HEK293 (cell line): ENCODE data around the gene THBS3.

Source experiments
- ATF2 ChIP-seq: fragments of 450-650 bp; formaldehyde crosslinking; IDR thresholded peaks from 2 replicates; pipeline ENCODE4 v1.5.1; 2016; ENCODE audit warnings: missing biosample characterization, missing genetic modification characterization, low read depth
- BCL11B ChIP-seq: fragments of 450-650 bp; formaldehyde crosslinking; IDR thresholded peaks from 2 replicates; pipeline ENCODE4 v1.5.1; 2016; ENCODE audit warnings: low read depth, missing biosample characterization, missing genetic modification characterization
- EGR2 ChIP-seq: fragments of 450-650 bp; formaldehyde crosslinking; IDR thresholded peaks from 2 replicates; pipeline ENCODE4 v1.5.1; 2016; ENCODE audit warnings: low read depth, missing biosample characterization, missing genetic modification characterization
- GLIS2 ChIP-seq: fragments of 450-650 bp; formaldehyde crosslinking; IDR thresholded peaks from 2 replicates; pipeline ENCODE4 v1.5.1; 2016; ENCODE audit warnings: missing biosample characterization, missing genetic modification characterization
- KLF1 ChIP-seq: fragments of 450-650 bp; formaldehyde crosslinking; IDR thresholded peaks from 2 replicates; pipeline ENCODE4 v1.5.1; 2016; ENCODE audit warnings: missing biosample characterization, missing genetic modification characterization
- KLF7 ChIP-seq: fragments of 450-650 bp; formaldehyde crosslinking; IDR thresholded peaks from 2 replicates; pipeline ENCODE4 v1.5.1; 2016; ENCODE audit warnings: missing biosample characterization, missing genetic modification characterization, borderline replicate concordance
- MEIS1 ChIP-seq: sonication (generic); formaldehyde crosslinking; IDR thresholded peaks from 2 replicates; pipeline ENCODE4 v1.8.1; 2022; ENCODE audit warnings: missing genetic modification reagents, mild to moderate bottlenecking, borderline replicate concordance
- PRDM1 ChIP-seq: fragments of 450-650 bp; formaldehyde crosslinking; IDR thresholded peaks from 2 replicates; pipeline ENCODE4; 2016; ENCODE audit warnings: missing biosample characterization, missing genetic modification characterization
- WT1 ChIP-seq: fragments of 450-650 bp; formaldehyde crosslinking; IDR thresholded peaks from 2 replicates; pipeline ENCODE4 v1.5.1; 2016; ENCODE audit warnings: missing biosample characterization, missing genetic modification characterization
- ZBTB21 ChIP-seq: fragments of 450-650 bp; formaldehyde crosslinking; IDR thresholded peaks from 2 replicates; pipeline ENCODE4 v1.5.1; 2017; ENCODE audit warnings: missing biosample characterization, missing genetic modification characterization
- ZBTB7A ChIP-seq: fragments of 450-650 bp; formaldehyde crosslinking; IDR thresholded peaks from 2 replicates; pipeline ENCODE4 v1.5.1; 2016; ENCODE audit warnings: low read depth, missing biosample characterization, missing genetic modification characterization
- ZBTB8A ChIP-seq: fragments of 450-650 bp; formaldehyde crosslinking; IDR thresholded peaks from 2 replicates; pipeline ENCODE4 v1.5.1; 2016; ENCODE audit warnings: missing biosample characterization, missing genetic modification characterization
- ZFP37 ChIP-seq: fragments of 450-650 bp; formaldehyde crosslinking; IDR thresholded peaks from 2 replicates; pipeline ENCODE4 v1.5.1; 2016; ENCODE audit warnings: missing biosample characterization, missing genetic modification characterization
- ZNF133 ChIP-seq: fragments of 450-650 bp; formaldehyde crosslinking; IDR thresholded peaks from 2 replicates; pipeline ENCODE4 v1.5.1; 2016; ENCODE audit warnings: missing biosample characterization, missing genetic modification characterization
- ZNF18 ChIP-seq: fragments of 450-650 bp; formaldehyde crosslinking; IDR thresholded peaks from 2 replicates; pipeline ENCODE4 v1.5.1; 2016; ENCODE audit warnings: missing biosample characterization, missing genetic modification characterization
- ZNF214 ChIP-seq: fragments of 450-650 bp; formaldehyde crosslinking; IDR thresholded peaks from 2 replicates; pipeline ENCODE4 v1.5.1; 2017; ENCODE audit warnings: missing biosample characterization, mild to moderate bottlenecking, missing genetic modification characterization, borderline replicate concordance
- ZNF423 ChIP-seq: fragments of 450-650 bp; formaldehyde crosslinking; IDR thresholded peaks from 2 replicates; pipeline ENCODE4 v1.5.1; 2016; ENCODE audit warnings: missing biosample characterization, missing genetic modification characterization
- ZNF530 ChIP-seq: fragments of 450-650 bp; formaldehyde crosslinking; IDR thresholded peaks from 2 replicates; pipeline ENCODE4 v1.5.1; 2016; ENCODE audit warnings: low read depth, missing biosample characterization, missing genetic modification characterization
- ZNF560 ChIP-seq: fragments of 450-650 bp; formaldehyde crosslinking; IDR thresholded peaks from 2 replicates; pipeline ENCODE4 v1.5.1; 2017; ENCODE audit warnings: missing biosample characterization, missing genetic modification characterization, borderline replicate concordance
- ZNF600 ChIP-seq: fragments of 450-650 bp; formaldehyde crosslinking; IDR thresholded peaks from 2 replicates; pipeline ENCODE4 v1.5.1; 2016; ENCODE audit warnings: missing biosample characterization, missing genetic modification characterization
- ZNF610 ChIP-seq: fragments of 450-650 bp; formaldehyde crosslinking; IDR thresholded peaks from 2 replicates; pipeline ENCODE4 v1.5.1; 2016; ENCODE audit warnings: missing biosample characterization, missing genetic modification characterization, borderline replicate concordance
- ZNF677 ChIP-seq: fragments of 450-650 bp; IDR thresholded peaks from 2 replicates; pipeline ENCODE4 v1.5.0; 2018; ENCODE audit warnings: missing biosample characterization, mild to moderate bottlenecking, missing genetic modification characterization, moderate library complexity
- TF ChIP-seq, protein P1 (sequence below): fragments of 450-650 bp; formaldehyde crosslinking; IDR thresholded peaks from 2 replicates; pipeline ENCODE4 v1.5.1; 2017; ENCODE audit warnings: missing biosample characterization, missing genetic modification characterization
- TF ChIP-seq, protein P2 (sequence below): fragments of 450-650 bp; formaldehyde crosslinking; IDR thresholded peaks from 2 replicates; pipeline ENCODE4 v1.5.1; 2016; ENCODE audit warnings: missing biosample characterization, missing genetic modification characterization, borderline replicate concordance
- TF ChIP-seq, protein P3 (sequence below): fragments of 450-650 bp; formaldehyde crosslinking; IDR thresholded peaks from 2 replicates; pipeline ENCODE4 v1.5.0; 2017; ENCODE audit warnings: missing biosample characterization, missing genetic modification characterization, borderline replicate concordance
- TF ChIP-seq, protein P4 (sequence below): sonication (generic); formaldehyde crosslinking; IDR thresholded peaks from 2 replicates; pipeline ENCODE4 v1.8.1; 2022; ENCODE audit warnings: mild to moderate bottlenecking, moderate library complexity, missing genetic modification reagents

The THBS3 gene

DNA sequence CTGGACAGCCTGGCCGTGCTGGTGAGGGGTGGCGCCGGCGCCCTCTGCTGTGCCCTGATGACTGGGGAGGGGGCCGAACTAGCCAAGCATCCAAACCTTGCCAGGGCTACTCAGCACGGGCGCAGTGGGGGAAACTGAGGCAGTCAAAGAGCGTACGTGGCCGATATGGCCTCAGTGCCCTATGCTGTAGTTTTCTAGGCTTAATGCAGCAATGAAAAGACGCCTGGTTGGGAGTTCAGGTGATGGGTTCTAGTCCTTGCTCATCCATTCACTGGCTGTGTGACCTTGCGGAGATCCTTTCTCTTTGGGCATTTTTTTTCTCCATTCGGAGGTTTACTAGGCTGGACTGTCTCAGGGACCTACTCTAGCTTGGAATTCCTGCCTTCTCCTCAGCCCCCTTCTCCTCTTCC is 1.6 kb upstream of the THBS3 start (continued):
- TF ChIP-seq, protein P1, sequence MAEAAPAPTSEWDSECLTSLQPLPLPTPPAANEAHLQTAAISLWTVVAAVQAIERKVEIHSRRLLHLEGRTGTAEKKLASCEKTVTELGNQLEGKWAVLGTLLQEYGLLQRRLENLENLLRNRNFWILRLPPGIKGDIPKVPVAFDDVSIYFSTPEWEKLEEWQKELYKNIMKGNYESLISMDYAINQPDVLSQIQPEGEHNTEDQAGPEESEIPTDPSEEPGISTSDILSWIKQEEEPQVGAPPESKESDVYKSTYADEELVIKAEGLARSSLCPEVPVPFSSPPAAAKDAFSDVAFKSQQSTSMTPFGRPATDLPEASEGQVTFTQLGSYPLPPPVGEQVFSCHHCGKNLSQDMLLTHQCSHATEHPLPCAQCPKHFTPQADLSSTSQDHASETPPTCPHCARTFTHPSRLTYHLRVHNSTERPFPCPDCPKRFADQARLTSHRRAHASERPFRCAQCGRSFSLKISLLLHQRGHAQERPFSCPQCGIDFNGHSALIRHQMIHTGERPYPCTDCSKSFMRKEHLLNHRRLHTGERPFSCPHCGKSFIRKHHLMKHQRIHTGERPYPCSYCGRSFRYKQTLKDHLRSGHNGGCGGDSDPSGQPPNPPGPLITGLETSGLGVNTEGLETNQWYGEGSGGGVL (tag by site-specific recombination): no peak
- TF ChIP-seq, protein P2, sequence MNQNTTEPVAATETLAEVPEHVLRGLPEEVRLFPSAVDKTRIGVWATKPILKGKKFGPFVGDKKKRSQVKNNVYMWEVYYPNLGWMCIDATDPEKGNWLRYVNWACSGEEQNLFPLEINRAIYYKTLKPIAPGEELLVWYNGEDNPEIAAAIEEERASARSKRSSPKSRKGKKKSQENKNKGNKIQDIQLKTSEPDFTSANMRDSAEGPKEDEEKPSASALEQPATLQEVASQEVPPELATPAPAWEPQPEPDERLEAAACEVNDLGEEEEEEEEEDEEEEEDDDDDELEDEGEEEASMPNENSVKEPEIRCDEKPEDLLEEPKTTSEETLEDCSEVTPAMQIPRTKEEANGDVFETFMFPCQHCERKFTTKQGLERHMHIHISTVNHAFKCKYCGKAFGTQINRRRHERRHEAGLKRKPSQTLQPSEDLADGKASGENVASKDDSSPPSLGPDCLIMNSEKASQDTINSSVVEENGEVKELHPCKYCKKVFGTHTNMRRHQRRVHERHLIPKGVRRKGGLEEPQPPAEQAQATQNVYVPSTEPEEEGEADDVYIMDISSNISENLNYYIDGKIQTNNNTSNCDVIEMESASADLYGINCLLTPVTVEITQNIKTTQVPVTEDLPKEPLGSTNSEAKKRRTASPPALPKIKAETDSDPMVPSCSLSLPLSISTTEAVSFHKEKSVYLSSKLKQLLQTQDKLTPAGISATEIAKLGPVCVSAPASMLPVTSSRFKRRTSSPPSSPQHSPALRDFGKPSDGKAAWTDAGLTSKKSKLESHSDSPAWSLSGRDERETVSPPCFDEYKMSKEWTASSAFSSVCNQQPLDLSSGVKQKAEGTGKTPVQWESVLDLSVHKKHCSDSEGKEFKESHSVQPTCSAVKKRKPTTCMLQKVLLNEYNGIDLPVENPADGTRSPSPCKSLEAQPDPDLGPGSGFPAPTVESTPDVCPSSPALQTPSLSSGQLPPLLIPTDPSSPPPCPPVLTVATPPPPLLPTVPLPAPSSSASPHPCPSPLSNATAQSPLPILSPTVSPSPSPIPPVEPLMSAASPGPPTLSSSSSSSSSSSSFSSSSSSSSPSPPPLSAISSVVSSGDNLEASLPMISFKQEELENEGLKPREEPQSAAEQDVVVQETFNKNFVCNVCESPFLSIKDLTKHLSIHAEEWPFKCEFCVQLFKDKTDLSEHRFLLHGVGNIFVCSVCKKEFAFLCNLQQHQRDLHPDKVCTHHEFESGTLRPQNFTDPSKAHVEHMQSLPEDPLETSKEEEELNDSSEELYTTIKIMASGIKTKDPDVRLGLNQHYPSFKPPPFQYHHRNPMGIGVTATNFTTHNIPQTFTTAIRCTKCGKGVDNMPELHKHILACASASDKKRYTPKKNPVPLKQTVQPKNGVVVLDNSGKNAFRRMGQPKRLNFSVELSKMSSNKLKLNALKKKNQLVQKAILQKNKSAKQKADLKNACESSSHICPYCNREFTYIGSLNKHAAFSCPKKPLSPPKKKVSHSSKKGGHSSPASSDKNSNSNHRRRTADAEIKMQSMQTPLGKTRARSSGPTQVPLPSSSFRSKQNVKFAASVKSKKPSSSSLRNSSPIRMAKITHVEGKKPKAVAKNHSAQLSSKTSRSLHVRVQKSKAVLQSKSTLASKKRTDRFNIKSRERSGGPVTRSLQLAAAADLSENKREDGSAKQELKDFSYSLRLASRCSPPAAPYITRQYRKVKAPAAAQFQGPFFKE (tag by site-specific recombination): no peak
- TF ChIP-seq ZNF560 (tag by site-specific recombination): no peak
- TF ChIP-seq KLF1 (tag by site-specific recombination): no peak
- no peak for TF ChIP-seq BCL11B
- TF ChIP-seq ZNF214: no peak
- no peak for TF ChIP-seq GLIS2 (tag by site-specific recombination)
- TF ChIP-seq, protein P3, sequence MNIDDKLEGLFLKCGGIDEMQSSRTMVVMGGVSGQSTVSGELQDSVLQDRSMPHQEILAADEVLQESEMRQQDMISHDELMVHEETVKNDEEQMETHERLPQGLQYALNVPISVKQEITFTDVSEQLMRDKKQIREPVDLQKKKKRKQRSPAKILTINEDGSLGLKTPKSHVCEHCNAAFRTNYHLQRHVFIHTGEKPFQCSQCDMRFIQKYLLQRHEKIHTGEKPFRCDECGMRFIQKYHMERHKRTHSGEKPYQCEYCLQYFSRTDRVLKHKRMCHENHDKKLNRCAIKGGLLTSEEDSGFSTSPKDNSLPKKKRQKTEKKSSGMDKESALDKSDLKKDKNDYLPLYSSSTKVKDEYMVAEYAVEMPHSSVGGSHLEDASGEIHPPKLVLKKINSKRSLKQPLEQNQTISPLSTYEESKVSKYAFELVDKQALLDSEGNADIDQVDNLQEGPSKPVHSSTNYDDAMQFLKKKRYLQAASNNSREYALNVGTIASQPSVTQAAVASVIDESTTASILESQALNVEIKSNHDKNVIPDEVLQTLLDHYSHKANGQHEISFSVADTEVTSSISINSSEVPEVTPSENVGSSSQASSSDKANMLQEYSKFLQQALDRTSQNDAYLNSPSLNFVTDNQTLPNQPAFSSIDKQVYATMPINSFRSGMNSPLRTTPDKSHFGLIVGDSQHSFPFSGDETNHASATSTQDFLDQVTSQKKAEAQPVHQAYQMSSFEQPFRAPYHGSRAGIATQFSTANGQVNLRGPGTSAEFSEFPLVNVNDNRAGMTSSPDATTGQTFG (tag by site-specific recombination): no peak
- peak; percentile 70 for TF ChIP-seq ZNF600 (tag by site-specific recombination)
- no peak for TF ChIP-seq ZBTB21 (tag by site-specific recombination)
- no peak for TF ChIP-seq ATF2 (tag by site-specific recombination)
- no peak for TF ChIP-seq ZFP37 (tag by site-specific recombination)
- TF ChIP-seq ZNF530: no peak
- 0 out of 2 replicates have a peak, but pooled peaks have one; percentile 2 for TF ChIP-seq ZBTB8A
- 0 out of 2 replicates have a peak, but pooled peaks have one; percentile 88 for TF ChIP-seq ZBTB7A (tag by site-specific recombination)
- no peak for TF ChIP-seq MEIS1 (CRISPR knock-in tag)
- TF ChIP-seq ZNF677 (tag by site-specific recombination): no peak
- no peak for TF ChIP-seq EGR2 (tag by site-specific recombination)
- TF ChIP-seq ZNF423 (tag by site-specific recombination): no peak
- TF ChIP-seq WT1 (tag by site-specific recombination): no peak; the same call in 1 of the 2 replicates
- TF ChIP-seq KLF7 (tag by site-specific recombination): no peak
- no peak for TF ChIP-seq PRDM1 (tag by site-specific recombination)
- TF ChIP-seq ZNF18 (tag by site-specific recombination): no peak
- TF ChIP-seq ZNF133 (tag by site-specific recombination): no peak
- TF ChIP-seq ZNF610 (tag by site-specific recombination): 0 out of 2 replicates have a peak, but pooled peaks have one; percentile 9
- TF ChIP-seq, protein P4, sequence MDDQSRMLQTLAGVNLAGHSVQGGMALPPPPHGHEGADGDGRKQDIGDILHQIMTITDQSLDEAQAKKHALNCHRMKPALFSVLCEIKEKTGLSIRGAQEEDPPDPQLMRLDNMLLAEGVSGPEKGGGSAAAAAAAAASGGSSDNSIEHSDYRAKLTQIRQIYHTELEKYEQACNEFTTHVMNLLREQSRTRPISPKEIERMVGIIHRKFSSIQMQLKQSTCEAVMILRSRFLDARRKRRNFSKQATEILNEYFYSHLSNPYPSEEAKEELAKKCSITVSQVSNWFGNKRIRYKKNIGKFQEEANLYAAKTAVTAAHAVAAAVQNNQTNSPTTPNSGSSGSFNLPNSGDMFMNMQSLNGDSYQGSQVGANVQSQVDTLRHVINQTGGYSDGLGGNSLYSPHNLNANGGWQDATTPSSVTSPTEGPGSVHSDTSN (CRISPR knock-in tag): no peak
